HCT116 (cell line): ENCODE measurements around the gene ZKSCAN7. TPM values are rescaled to one million over a fixed set of nuclear protein-coding genes. Genes with fewer than 3 reads are reported as not detected.

Source experiments
- ATAC-seq: fragments of 200-7000 bp; cut with Tn5 transposase; 2 replicates; pipeline ENCODE4 v1.9.1; 2020; ENCODE audit warnings: mild to moderate bottlenecking, moderate library complexity
- BruUV-seq: library from RNA; stranded (reverse); fragments of 400-500 nt; replicated peaks from 2 replicates; lab custom pipeline; 2021; lab: Mats Ljungman, UMichigan
- CTCF ChIA-PET: fragments of 300-600 bp; sonication (Branson Sonifier 250); formaldehyde crosslinking; loops from one replicate; lab custom pipeline; 2021; ENCODE audit warnings: antibody characterized with exemption; lab: Charles Lee
- POLR2A ChIA-PET: fragments of 300-600, 350-600 bp; sonication (Branson Sonifier 250); formaldehyde crosslinking; loops from one replicate; lab custom pipeline; 2021; ENCODE audit warnings: antibody characterized with exemption; lab: Charles Lee
- RAD21 ChIA-PET, 2 experiments: fragments of 300-600 bp; sonication (Branson Sonifier 250); formaldehyde crosslinking; loops; one replicate each; lab custom pipeline; 2023; ENCODE audit warnings: low total read pairs in 2 of 2; ENCODE audit not compliant: uncharacterized antibody in 2 of 2, unreplicated experiment in 2 of 2, low non-redundant PET in 1 of 2; lab: Charles Lee
- DNase-seq: peaks from one replicate; pipeline ENCODE4 v3.0.0-alpha.2; 2010; ENCODE audit warnings: low read depth, low spot score
- H2AFZ ChIP-seq: fragments of 200-600 bp; shearing (Covaris generic), sonication (generic); 2 replicates; pipeline ENCODE4 v1.6.1; 2017; ENCODE audit warnings: low read depth, mixed run types, mixed read lengths, antibody characterized with exemption, low read length; ENCODE audit not compliant: poor library complexity, severe bottlenecking
- H3K27ac ChIP-seq: 2 replicates; pipeline ENCODE4 v1.5.1; 2012; ENCODE audit warnings: low read depth, low read length
- H3K27me3 ChIP-seq: fragments of 200-600 bp; sonication (generic); 2 replicates; pipeline ENCODE4 v1.6.1; 2016; ENCODE audit warnings: mixed run types, low read length, mixed read lengths; ENCODE audit not compliant: insufficient read depth
- H3K36me3 ChIP-seq, 2 experiments: fragments of 200-500 bp in 1 of 2; fragments of 200-600 bp in 1 of 2; sonication (Bioruptor generic) in 1 of 2; sonication (generic) in 1 of 2; 2 replicates each; pipeline versions ENCODE4 v1.5.1 to v1.6.1; 2014 to 2016; ENCODE audit warnings: low read length in 2 of 2, inconsistent platforms in 1 of 2, mixed read lengths in 1 of 2, mixed run types in 1 of 2; ENCODE audit not compliant: insufficient read depth in 2 of 2, control insufficient read depth in 1 of 2
- H3K4me1 ChIP-seq, 2 experiments: fragments of 200-600 bp in 1 of 2; sonication (generic) in 1 of 2; 2 replicates each; pipeline versions ENCODE4 v1.5.1 to v1.6.1; 2012 to 2017; ENCODE audit warnings: low read length in 2 of 2, inconsistent platforms in 1 of 2, mild to moderate bottlenecking in 1 of 2, mixed read lengths in 1 of 2, mixed run types in 1 of 2, moderate library complexity in 1 of 2; ENCODE audit not compliant: insufficient read depth in 2 of 2, control insufficient read depth in 1 of 2
- H3K4me2 ChIP-seq: fragments of 200-600 bp; sonication (generic); 2 replicates; pipeline ENCODE4 v1.6.1; 2017; ENCODE audit warnings: mixed run types, low read length, mixed read lengths
- H3K4me3 ChIP-seq, 2 experiments: fragments of 200-600 bp in 1 of 2; sonication (generic) in 1 of 2; replicated peaks in 1 of 2; 2 replicates each; pipeline ENCODE4 v1.5.1; 2011 to 2016; ENCODE audit warnings: low read length in 2 of 2, control low read depth in 1 of 2, low read depth in 1 of 2, mild to moderate bottlenecking in 1 of 2, mixed read lengths in 1 of 2, mixed run types in 1 of 2
- H3K79me2 ChIP-seq: fragments of 200-600 bp; sonication (generic); 2 replicates; pipeline ENCODE4 v1.6.1; 2017; ENCODE audit warnings: mild to moderate bottlenecking, mixed run types, low read length, moderate library complexity, mixed read lengths; ENCODE audit not compliant: insufficient read depth
- H3K9ac ChIP-seq: fragments of 200-600 bp; sonication (generic); 2 replicates; pipeline ENCODE4 v1.6.1; 2016; ENCODE audit warnings: low read length, mixed read lengths
- H3K9me2 ChIP-seq: fragments of 200-600 bp; sonication (generic), shearing (Covaris generic); 2 replicates; pipeline ENCODE4 v1.6.1; 2017; ENCODE audit warnings: mixed run types, mild to moderate bottlenecking, moderate library complexity; ENCODE audit not compliant: insufficient read depth
- H3K9me3 ChIP-seq, 2 experiments: fragments of 200-500 bp in 1 of 2; fragments of 200-600 bp in 1 of 2; sonication (Bioruptor generic) in 1 of 2; sonication (generic) in 1 of 2; 2 replicates each; pipeline ENCODE4 v1.6.1; 2014 to 2017; ENCODE audit warnings: low read length in 2 of 2, mixed read lengths in 2 of 2, inconsistent platforms in 1 of 2, low read depth in 1 of 2, mild to moderate bottlenecking in 1 of 2, mixed run types in 1 of 2, moderate library complexity in 1 of 2; ENCODE audit not compliant: control insufficient read depth in 1 of 2, insufficient read depth in 1 of 2
- H4K20me1 ChIP-seq: fragments of 200-600 bp; sonication (generic), shearing (Covaris generic); 2 replicates; pipeline ENCODE4 v1.6.1; 2017; ENCODE audit warnings: mixed run types, mild to moderate bottlenecking, moderate library complexity; ENCODE audit not compliant: insufficient read depth
- CBX3 ChIP-seq: IDR thresholded peaks from 2 replicates; pipeline ENCODE4 v1.6.1; 2012; ENCODE audit warnings: low read depth
- CEBPB ChIP-seq: IDR thresholded peaks from 2 replicates; pipeline ENCODE4 v1.6.1; 2012; ENCODE audit warnings: low read depth
- EZH2 ChIP-seq: fragments of 200-600 bp; sonication (generic); IDR thresholded peaks from 2 replicates; pipeline ENCODE4 v1.6.1; 2017; ENCODE audit warnings: antibody characterized with exemption, mixed run types
- EZH2phosphoT487 ChIP-seq: fragments of 200-600 bp; IDR thresholded peaks from 2 replicates; pipeline ENCODE4 v1.6.1; 2018; ENCODE audit warnings: antibody characterized with exemption, borderline replicate concordance
- FOSL1 ChIP-seq: IDR thresholded peaks from 2 replicates; pipeline ENCODE4 v1.6.1; 2012; ENCODE audit warnings: low read depth
- JUND ChIP-seq: IDR thresholded peaks from 2 replicates; pipeline ENCODE4 v1.6.1; 2012
- POLR2A ChIP-seq: IDR thresholded peaks from 2 replicates; pipeline ENCODE4 v1.7.0; 2011; ENCODE audit warnings: borderline replicate concordance; ENCODE audit not compliant: insufficient read depth, insufficient read length; ENCODE audit errors: extremely low read depth
- RAD21 ChIP-seq: IDR thresholded peaks from 2 replicates; pipeline ENCODE4 v1.6.1; 2012; ENCODE audit warnings: low read depth, mild to moderate bottlenecking
- SIN3A ChIP-seq: IDR thresholded peaks from 2 replicates; pipeline ENCODE4 v1.6.1; 2012; ENCODE audit warnings: low read depth
- SP1 ChIP-seq: IDR thresholded peaks from 2 replicates; pipeline ENCODE4 v1.6.1; 2012; ENCODE audit warnings: low read depth
- SRF ChIP-seq: IDR thresholded peaks from 2 replicates; pipeline ENCODE4 v1.6.1; 2012; ENCODE audit warnings: low read depth
- TCF7L2 ChIP-seq: IDR thresholded peaks from 2 replicates; pipeline ENCODE4 v1.7.0; 2011; ENCODE audit warnings: borderline replicate concordance, inconsistent platforms; ENCODE audit not compliant: insufficient read depth, insufficient read length; ENCODE audit errors: extremely low read depth
- YY1 ChIP-seq: IDR thresholded peaks from 2 replicates; pipeline ENCODE4 v1.6.1; 2011; ENCODE audit warnings: low read length, low read depth, moderate library complexity, mild to moderate bottlenecking; ENCODE audit not compliant: insufficient replicate concordance; ENCODE audit errors: extremely low read depth
- intact Hi-C: fragments of 100-400 bp; cut with micrococcal nuclease; formaldehyde crosslinking; loops from 2 replicates; pipeline ENCODE4 v1.10.0; 2022
- total RNA-seq: library from RNA; stranded (reverse); gene quantifications from one replicate; pipeline ENCODE4 v1.2.1, GENCODE V29; 2021; ENCODE audit not compliant: unreplicated experiment
- TF ChIP-seq, protein P1 (sequence below): IDR thresholded peaks from 2 replicates; pipeline ENCODE4 v1.6.1; 2012; ENCODE audit warnings: low read depth
- TF ChIP-seq, protein P2 (sequence below): IDR thresholded peaks from 2 replicates; pipeline ENCODE4 v1.6.1; 2012
- TF ChIP-seq, protein P3 (sequence below), 3 experiments: fragments of 200-600 bp in 1 of 3; sonication (generic) in 1 of 3; IDR thresholded peaks in 2 of 3; conservative IDR thresholded peaks in 1 of 3; 2 replicates each; pipeline ENCODE4 v1.5.1; 2012 to 2017; ENCODE audit warnings: low read depth in 2 of 3, low read length in 2 of 3, antibody characterized with exemption in 1 of 3, borderline replicate concordance in 1 of 3, control low read depth in 1 of 3, mild to moderate bottlenecking in 1 of 3, mixed read lengths in 1 of 3, mixed run types in 1 of 3, moderate library complexity in 1 of 3; ENCODE audit not compliant: insufficient read depth in 1 of 3

The ZKSCAN7 gene
- total RNA-seq, 1 experiment from 2014 or later, result not detected

DNA sequence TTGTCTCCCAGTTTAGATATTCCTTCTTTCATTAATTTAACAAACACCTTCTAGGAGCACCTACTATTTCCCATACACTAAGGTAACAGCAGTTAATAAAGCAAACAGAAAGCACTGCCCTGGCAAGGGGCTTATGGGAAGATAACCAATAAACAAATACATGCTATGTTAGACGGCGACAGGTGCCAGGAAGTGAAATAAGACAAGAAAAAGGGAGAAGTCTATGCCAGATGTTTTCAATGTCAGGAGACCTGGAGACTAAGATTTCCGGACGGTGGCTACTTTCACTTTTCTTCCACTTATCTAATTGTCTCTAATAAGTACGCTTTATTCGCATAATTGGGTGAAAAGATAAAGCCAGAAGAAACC, 45.0 kb upstream of the ZKSCAN7 start (continued):
- TF ChIP-seq, protein P1, sequence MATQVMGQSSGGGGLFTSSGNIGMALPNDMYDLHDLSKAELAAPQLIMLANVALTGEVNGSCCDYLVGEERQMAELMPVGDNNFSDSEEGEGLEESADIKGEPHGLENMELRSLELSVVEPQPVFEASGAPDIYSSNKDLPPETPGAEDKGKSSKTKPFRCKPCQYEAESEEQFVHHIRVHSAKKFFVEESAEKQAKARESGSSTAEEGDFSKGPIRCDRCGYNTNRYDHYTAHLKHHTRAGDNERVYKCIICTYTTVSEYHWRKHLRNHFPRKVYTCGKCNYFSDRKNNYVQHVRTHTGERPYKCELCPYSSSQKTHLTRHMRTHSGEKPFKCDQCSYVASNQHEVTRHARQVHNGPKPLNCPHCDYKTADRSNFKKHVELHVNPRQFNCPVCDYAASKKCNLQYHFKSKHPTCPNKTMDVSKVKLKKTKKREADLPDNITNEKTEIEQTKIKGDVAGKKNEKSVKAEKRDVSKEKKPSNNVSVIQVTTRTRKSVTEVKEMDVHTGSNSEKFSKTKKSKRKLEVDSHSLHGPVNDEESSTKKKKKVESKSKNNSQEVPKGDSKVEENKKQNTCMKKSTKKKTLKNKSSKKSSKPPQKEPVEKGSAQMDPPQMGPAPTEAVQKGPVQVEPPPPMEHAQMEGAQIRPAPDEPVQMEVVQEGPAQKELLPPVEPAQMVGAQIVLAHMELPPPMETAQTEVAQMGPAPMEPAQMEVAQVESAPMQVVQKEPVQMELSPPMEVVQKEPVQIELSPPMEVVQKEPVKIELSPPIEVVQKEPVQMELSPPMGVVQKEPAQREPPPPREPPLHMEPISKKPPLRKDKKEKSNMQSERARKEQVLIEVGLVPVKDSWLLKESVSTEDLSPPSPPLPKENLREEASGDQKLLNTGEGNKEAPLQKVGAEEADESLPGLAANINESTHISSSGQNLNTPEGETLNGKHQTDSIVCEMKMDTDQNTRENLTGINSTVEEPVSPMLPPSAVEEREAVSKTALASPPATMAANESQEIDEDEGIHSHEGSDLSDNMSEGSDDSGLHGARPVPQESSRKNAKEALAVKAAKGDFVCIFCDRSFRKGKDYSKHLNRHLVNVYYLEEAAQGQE, result no peak
- no peak for TF ChIP-seq YY1
- TF ChIP-seq POLR2A, result no peak
- no peak for TF ChIP-seq SP1
- no peak for TF ChIP-seq CEBPB

DNA sequence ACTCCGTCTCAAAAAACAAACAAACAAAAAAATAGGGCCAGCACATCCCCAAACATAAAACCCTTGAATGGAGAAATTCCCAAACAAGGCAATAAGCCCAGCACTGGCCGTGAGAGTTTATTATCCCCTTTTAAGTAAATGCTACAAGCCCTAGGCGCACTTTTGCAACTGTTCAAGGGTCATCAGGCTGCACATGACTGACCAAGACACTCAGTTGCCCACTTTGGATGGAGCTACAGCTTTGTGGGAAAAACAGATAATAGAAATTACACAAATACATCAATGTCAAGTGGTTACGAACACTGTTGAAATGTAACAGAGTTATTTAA, 43.8 kb upstream of the ZKSCAN7 start:
- H3K27ac ChIP-seq, result peak overlapping the region; percentile 58
- ATAC-seq (no peak), DNase-seq (no peak)
- H3K79me2 ChIP-seq, result peaks cover 38% of the 10 kb centered on the region
- no peaks in the 10 kb centered on the region for H3K27me3 ChIP-seq
- peak overlapping the region; percentile 68 to 74 for H3K4me3 ChIP-seq
- ChIA-PET POLR2A (interaction anchor here (0.6 to 0.9 kb wide), 2 partner anchors 173 to 386 kb away, joined by 4 read pairs; partner anchors contain the start of gene TCAIM), CTCF (interaction anchor here (1.1 kb wide), 1 partner anchor 173 kb away, joined by 4 read pairs; the partner anchor contains the start of gene TCAIM), RAD21 (no interaction called here)
- 0 out of 2 replicates have a peak, but pooled peaks cover 1% of the 10 kb centered on the region for H3K9me2 ChIP-seq
- peak overlapping the region; percentile 67 for H3K9ac ChIP-seq
- H3K4me2 ChIP-seq, result peak overlapping the region; percentile 81
- no TSS peak for BruUV-seq
- no peaks in the 10 kb centered on the region for H4K20me1 ChIP-seq
- H3K4me1 ChIP-seq, result peaks cover 6 to 17% of the 10 kb centered on the region in 2 experiments; a peak in 3 of 4 replicates
- H3K9me3 ChIP-seq, result no peaks in the 10 kb centered on the region
- H2AFZ ChIP-seq, result no peak overlapping the region
- H3K36me3 ChIP-seq, result peaks cover 0 to under 1% of the 10 kb centered on the region in 2 experiments; a peak in 1 of 4 replicates
- intact Hi-C loops, result loop anchor here (2.0 to 5.0 kb wide), 3 partner anchors 34 to 174 kb away; partner anchors contain the start of genes TCAIM, ZNF197 and ZNF445
- TF ChIP-seq, protein P2, sequence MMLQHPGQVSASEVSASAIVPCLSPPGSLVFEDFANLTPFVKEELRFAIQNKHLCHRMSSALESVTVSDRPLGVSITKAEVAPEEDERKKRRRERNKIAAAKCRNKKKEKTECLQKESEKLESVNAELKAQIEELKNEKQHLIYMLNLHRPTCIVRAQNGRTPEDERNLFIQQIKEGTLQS, result no peak
- TF ChIP-seq EZH2 (no peak), CBX3 (no peak), RAD21 (no peak), FOSL1 (no peak), JUND (no peak), CEBPB (no peak), POLR2A (no peak), SRF (no peak), TCF7L2 (no peak), EZH2phosphoT487 (no peak), SIN3A (no peak; the same call in 1 of the 2 replicates)
- TF ChIP-seq, protein P1, result no peak
- TF ChIP-seq, protein P3, sequence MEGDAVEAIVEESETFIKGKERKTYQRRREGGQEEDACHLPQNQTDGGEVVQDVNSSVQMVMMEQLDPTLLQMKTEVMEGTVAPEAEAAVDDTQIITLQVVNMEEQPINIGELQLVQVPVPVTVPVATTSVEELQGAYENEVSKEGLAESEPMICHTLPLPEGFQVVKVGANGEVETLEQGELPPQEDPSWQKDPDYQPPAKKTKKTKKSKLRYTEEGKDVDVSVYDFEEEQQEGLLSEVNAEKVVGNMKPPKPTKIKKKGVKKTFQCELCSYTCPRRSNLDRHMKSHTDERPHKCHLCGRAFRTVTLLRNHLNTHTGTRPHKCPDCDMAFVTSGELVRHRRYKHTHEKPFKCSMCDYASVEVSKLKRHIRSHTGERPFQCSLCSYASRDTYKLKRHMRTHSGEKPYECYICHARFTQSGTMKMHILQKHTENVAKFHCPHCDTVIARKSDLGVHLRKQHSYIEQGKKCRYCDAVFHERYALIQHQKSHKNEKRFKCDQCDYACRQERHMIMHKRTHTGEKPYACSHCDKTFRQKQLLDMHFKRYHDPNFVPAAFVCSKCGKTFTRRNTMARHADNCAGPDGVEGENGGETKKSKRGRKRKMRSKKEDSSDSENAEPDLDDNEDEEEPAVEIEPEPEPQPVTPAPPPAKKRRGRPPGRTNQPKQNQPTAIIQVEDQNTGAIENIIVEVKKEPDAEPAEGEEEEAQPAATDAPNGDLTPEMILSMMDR (IDR thresholded peaks at IDR 0.05 in 2 of 3, conservative IDR thresholded peaks at IDR 0.05 in 1 of 3; ENCODE audit: borderline replicate concordance in 1 of 3, insufficient read depth in 1 of 3, low read depth in 2 of 3, low read length in 2 of 3), result no peak
